ENCODE data around the gene TNNI3K. TPM values are rescaled to one million over a fixed set of nuclear protein-coding genes. Genes with fewer than 3 reads are reported as not detected.

TNNI3K gene
- total RNA-seq, 2 experiments from 2014 or later, result 0.37 to 0.59 TPM

DNA sequence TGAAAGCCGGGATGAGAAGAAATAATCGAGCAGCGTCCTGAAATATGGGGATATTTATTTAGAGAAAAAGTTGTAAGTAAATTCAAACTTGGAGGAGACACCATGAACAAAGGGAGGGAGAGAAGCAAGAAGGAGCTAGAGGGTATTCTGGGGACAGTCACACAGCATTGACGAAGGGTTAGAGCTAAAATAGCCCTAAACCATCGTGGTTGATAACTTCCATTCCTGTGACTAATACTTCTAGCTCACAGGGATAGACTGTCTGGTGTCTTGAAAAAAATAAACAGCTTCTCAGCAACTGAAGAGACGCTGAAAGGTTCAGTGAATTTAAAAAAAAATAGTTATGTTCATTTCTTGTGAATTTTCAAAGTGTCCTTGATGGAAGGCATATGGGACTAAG lies 190.5 kb downstream of the TNNI3K start:
- Mint-ChIP-seq H3K9me3 (ENCODE audit: low read depth) (no peaks in the 10 kb centered on the region), H3K4me3 (no peak overlapping the region), H3K4me1 (no peaks in the 10 kb centered on the region), H3K27me3 (no peaks in the 10 kb centered on the region), H3K27ac (no peak overlapping the region), H3K36me3 (ENCODE audit: low read depth) (no peaks in the 10 kb centered on the region)
- no peak for ATAC-seq
- CTCF ChIA-PET, result no interaction called here
- intact Hi-C loops (cut with DNase I, micrococcal nuclease), result no loop called here
- no peak for DNase-seq
- POLR2A ChIA-PET, result interaction anchor here (0.7 kb wide), 1 partner anchor 709 kb away, joined by 3 read pairs; no protein-coding TSS in a partner anchor

DNA sequence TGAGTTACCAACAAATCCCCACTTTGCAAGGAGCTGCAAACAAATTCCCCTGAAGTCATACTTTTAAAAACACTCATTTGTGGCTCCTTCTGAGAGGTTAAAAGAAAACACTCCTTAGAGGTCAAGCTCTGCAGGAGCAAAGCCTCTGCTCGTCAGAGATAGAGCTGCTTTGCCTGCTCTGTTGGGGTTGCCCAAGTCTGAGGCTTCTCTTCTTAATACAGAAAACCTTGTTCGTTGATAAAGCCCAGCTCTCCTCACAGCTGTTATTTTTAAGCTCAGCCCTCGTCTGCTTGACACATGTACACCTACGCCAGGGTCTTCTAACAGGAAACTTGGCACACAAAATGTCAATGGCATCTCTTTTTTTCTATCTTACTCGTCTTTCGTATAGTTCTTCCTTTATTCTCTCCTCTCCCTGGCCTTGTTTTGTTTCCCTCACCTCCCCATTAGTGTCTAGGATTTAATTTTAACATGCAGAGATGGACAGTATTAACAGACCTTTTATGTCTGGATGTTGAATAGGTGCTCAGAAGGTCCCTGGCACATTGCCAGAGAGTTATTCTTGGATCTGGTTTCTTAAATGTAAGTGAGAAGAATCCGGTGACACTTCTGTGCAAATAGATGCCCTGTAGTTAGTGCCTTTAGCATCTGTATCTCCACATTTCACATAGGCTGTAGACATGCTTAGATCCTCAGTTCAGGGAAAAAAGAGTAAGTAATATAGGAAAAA lies 191.2 kb downstream of the TNNI3K start:
- ChIA-PET POLR2A (no interaction called here), CTCF (interaction anchor here (0.6 kb wide), 1 partner anchor 31 kb away, joined by 3 read pairs; no protein-coding TSS in a partner anchor)
- no peaks in the 10 kb centered on the region for H3K4me1 Mint-ChIP-seq
- no peak for ATAC-seq
- no peak overlapping the region for H3K27ac Mint-ChIP-seq
- H3K36me3 Mint-ChIP-seq (ENCODE audit: low read depth), result no peaks in the 10 kb centered on the region
- intact Hi-C loops (cut with DNase I, micrococcal nuclease), result no loop called here
- no peak for DNase-seq
- H3K27me3 Mint-ChIP-seq, result no peaks in the 10 kb centered on the region
- H3K9me3 Mint-ChIP-seq (ENCODE audit: low read depth), result no peaks in the 10 kb centered on the region
- H3K4me3 Mint-ChIP-seq, result no peak overlapping the region

DNA sequence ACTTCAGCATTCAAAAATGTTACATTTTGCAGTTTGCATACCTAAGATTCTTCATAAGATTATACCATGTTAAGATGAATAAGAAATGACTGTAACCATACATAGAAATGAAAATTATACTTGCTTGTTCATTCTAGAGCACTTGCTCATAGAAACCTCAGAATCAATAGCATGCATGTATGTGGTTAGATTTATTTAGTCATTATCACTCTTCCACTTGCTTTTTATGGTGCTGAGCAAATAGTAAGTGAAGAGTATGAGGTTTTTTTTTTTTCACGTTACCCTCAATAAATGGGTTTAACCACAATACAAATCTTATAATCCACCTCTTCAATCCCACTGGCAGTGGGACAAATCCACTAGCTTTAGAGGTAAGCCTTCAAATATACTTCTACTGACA lies 192.5 kb downstream of the TNNI3K start:
- DNase-seq, result no peak
- Mint-ChIP-seq H3K27me3 (no peaks in the 10 kb centered on the region), H3K4me1 (no peaks in the 10 kb centered on the region), H3K36me3 (ENCODE audit: low read depth) (no peaks in the 10 kb centered on the region), H3K27ac (no peak overlapping the region), H3K4me3 (no peak overlapping the region), H3K9me3 (ENCODE audit: low read depth) (no peaks in the 10 kb centered on the region)
- ChIA-PET POLR2A (no interaction called here), CTCF (no interaction called here)
- ATAC-seq, result no peak
- intact Hi-C loops (cut with DNase I, micrococcal nuclease), result no loop called here

DNA sequence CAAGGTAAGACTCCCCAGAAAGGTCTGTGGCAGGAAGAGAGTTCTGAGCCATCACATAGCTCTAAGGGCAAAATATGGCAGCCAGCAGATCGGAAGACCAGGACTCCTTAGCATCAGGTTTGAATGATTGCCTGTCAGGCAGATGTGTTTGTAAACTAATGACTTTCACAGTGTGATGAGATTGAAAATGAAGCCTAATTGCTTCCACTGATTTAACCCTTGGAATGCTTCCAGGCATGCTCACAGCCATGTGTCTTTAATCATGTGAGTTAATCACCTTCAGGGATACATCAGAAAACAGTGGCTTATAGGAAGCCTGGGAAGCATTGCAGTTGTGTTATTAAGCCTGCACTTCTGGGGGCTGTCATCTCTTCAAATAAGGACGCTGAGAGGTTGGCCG lies 194.4 kb downstream of the TNNI3K start:
- no peaks in the 10 kb centered on the region for H3K4me1 Mint-ChIP-seq
- H3K27ac Mint-ChIP-seq, result no peak overlapping the region
- intact Hi-C loops (cut with DNase I, micrococcal nuclease), result no loop called here
- H3K27me3 Mint-ChIP-seq, result no peaks in the 10 kb centered on the region
- H3K4me3 Mint-ChIP-seq, result no peak overlapping the region
- DNase-seq, result no peak
- H3K9me3 Mint-ChIP-seq (ENCODE audit: low read depth), result no peaks in the 10 kb centered on the region
- ATAC-seq, result no peak
- CTCF ChIA-PET, result no interaction called here
- no peaks in the 10 kb centered on the region for H3K36me3 Mint-ChIP-seq (ENCODE audit: low read depth)
- POLR2A ChIA-PET, result no interaction called here

DNA sequence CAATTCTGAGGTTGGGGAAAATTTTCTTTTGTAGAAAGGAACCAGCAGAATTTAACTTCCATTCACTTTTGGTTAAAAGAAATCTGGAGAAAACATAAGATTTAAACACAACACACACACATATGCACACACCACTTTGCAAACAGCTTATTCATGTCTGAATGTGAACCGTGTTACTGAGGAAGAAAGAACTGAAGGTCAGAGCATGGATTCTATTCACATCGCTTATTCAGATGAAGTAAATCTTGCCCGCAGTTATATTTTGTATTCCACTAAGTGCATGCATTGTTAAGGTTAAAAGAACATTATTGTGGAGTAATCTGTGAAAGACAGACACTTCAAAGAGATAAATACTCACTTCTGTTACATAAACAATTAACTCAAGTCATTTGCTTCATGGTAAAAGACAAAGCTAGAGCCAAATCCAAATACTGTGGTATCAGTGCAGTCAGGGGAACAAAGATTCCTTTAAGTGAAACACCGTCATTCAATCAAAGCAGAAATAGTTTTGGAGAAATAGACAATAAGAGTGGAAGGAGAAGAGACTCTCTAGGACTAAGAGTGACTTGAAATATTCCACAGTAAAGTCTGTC lies 195.3 kb downstream of the TNNI3K start:
- Mint-ChIP-seq H3K36me3 (ENCODE audit: low read depth) (no peaks in the 10 kb centered on the region), H3K27ac (no peak overlapping the region), H3K4me1 (no peaks in the 10 kb centered on the region), H3K9me3 (ENCODE audit: low read depth) (no peaks in the 10 kb centered on the region), H3K27me3 (no peaks in the 10 kb centered on the region), H3K4me3 (no peak overlapping the region)
- intact Hi-C loops (cut with DNase I, micrococcal nuclease), result no loop called here
- CTCF ChIA-PET, result no interaction called here
- no peak for ATAC-seq
- POLR2A ChIA-PET, result no interaction called here
- DNase-seq, result no peak

DNA sequence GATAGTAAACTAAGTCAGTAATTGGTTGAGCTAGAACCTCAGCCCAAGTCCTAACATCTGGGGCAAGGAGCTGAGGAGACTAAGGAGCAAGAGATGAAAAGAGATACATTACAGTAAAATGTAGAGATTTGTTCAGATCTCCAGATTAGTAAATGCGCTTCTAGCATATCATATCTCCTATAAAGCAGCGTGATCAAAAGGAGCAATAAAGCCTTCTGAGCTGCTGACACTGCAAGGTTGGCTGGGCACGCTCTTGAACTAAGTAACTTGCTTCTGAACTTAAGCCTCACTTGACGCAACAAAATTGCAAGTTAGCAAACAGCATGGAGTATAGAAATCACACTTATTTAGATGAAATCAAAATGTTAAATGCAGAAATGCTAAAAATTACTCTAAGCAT lies 196.3 kb downstream of the TNNI3K start:
- POLR2A ChIA-PET, result no interaction called here
- Mint-ChIP-seq H3K27me3 (no peaks in the 10 kb centered on the region), H3K36me3 (ENCODE audit: low read depth) (no peaks in the 10 kb centered on the region), H3K9me3 (ENCODE audit: low read depth) (no peaks in the 10 kb centered on the region), H3K4me3 (no peak overlapping the region), H3K27ac (no peak overlapping the region), H3K4me1 (no peaks in the 10 kb centered on the region)
- CTCF ChIA-PET, result no interaction called here
- ATAC-seq, result no peak
- intact Hi-C loops (cut with DNase I, micrococcal nuclease), result no loop called here
- DNase-seq, result no peak

DNA sequence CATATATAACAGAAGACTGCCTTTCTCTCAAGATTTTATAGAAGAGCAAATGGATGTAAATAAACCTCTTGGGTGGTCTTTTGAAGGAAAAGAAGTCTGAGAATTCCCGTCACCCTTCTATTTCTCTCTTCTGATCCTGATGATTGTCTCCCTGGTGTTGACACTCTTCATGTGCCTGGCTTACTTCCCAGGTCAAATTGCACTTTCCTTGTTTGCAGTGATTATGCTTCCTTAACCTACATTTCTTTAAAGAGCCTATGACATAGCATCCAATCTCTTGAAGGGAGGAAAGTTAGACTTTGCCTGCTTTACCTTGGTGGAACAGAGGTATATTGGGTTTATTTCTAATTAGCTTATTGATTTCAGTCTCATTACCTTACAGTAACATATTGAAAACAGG lies 197.1 kb downstream of the TNNI3K start:
- ATAC-seq (no peak), DNase-seq (no peak)
- ChIA-PET CTCF (no interaction called here), POLR2A (no interaction called here)
- Mint-ChIP-seq H3K9me3 (ENCODE audit: low read depth) (no peaks in the 10 kb centered on the region), H3K4me3 (no peak overlapping the region), H3K27me3 (no peaks in the 10 kb centered on the region), H3K27ac (no peak overlapping the region), H3K4me1 (no peaks in the 10 kb centered on the region), H3K36me3 (ENCODE audit: low read depth) (no peaks in the 10 kb centered on the region)
- intact Hi-C loops (cut with DNase I, micrococcal nuclease), result no loop called here

DNA sequence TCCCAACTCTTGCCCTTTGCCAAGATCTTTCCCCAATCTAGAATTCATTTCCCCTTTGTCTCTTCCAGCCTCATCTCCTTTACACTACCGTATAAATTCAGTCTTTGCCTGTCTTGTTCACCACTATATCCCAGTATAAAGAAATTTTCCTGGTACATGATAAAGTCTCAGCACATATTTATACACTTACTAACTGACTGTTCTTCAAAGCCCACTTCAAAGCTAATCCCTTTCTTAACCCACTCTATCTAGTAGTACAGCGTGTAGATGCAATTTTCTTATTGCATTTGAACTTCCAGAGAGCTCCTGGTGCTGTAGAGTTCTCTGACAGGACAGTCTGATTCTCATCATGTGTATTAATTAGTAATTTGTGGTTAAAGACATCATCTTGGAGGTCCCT lies 199.1 kb downstream of the TNNI3K start:
- H3K27me3 Mint-ChIP-seq, result no peaks in the 10 kb centered on the region
- DNase-seq (no peak), ATAC-seq (no peak)
- H3K27ac Mint-ChIP-seq, result no peak overlapping the region
- ChIA-PET CTCF (no interaction called here), POLR2A (no interaction called here)
- intact Hi-C loops (cut with DNase I, micrococcal nuclease), result no loop called here
- H3K36me3 Mint-ChIP-seq (ENCODE audit: low read depth), result no peaks in the 10 kb centered on the region
- H3K4me3 Mint-ChIP-seq, result no peak overlapping the region
- no peaks in the 10 kb centered on the region for H3K9me3 Mint-ChIP-seq (ENCODE audit: low read depth)
- no peaks in the 10 kb centered on the region for H3K4me1 Mint-ChIP-seq

DNA sequence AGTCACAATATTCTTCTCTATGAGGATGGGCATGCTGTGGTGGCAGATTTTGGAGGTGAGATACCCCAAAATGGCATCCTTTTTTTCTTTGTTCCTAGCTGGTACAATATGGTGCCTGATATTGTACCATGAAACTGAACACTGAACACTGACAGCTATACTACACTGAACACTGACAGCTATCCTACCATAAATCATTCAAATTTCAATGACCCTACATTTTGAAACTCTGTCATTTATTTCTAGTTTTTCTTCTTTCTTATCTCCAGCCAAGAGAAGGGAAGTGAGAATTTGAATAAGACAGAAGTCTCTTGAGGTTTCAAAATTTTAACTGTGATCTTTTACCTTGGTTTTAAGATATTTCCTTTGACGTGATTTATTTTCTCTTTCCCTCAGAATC lies 200.9 kb downstream of the TNNI3K start:
- no peak overlapping the region for H3K4me3 Mint-ChIP-seq
- ATAC-seq, result no peak
- no peaks in the 10 kb centered on the region for H3K27me3 Mint-ChIP-seq
- no peak overlapping the region for H3K27ac Mint-ChIP-seq
- no peak for DNase-seq
- H3K36me3 Mint-ChIP-seq (ENCODE audit: low read depth), result no peaks in the 10 kb centered on the region
- no peaks in the 10 kb centered on the region for H3K9me3 Mint-ChIP-seq (ENCODE audit: low read depth)
- POLR2A ChIA-PET, result interaction anchor here (0.7 kb wide), 1 partner anchor 365 kb away, joined by 6 read pairs; no protein-coding TSS in a partner anchor
- CTCF ChIA-PET, result interaction anchor here (0.6 kb wide), 1 partner anchor 450 kb away, joined by 3 read pairs; no protein-coding TSS in a partner anchor
- no peaks in the 10 kb centered on the region for H3K4me1 Mint-ChIP-seq
- intact Hi-C loops (cut with DNase I, micrococcal nuclease), result no loop called here

DNA sequence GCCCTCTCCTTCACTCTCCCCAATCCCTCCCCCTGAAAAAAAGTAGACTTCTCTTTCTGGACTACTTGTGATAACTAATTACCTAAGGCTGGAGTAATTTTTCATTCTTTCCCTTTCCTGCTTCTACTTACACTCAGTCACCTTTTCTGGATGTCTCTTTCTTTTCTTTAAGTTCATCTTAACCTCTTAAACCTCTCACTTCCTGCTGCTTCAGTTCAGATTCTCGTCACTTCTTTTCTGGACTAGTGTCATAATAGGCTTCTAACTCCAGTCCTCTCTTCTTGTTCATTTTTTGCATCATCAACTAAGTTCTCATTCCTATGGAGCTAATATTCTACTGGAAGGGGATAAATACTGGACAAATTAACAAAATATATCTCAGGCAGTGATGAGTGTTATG lies 201.8 kb downstream of the TNNI3K start:
- ChIA-PET POLR2A (no interaction called here), CTCF (no interaction called here)
- Mint-ChIP-seq H3K27ac (no peak overlapping the region), H3K4me3 (no peak overlapping the region), H3K9me3 (ENCODE audit: low read depth) (no peaks in the 10 kb centered on the region), H3K4me1 (no peaks in the 10 kb centered on the region), H3K36me3 (ENCODE audit: low read depth) (no peaks in the 10 kb centered on the region), H3K27me3 (no peaks in the 10 kb centered on the region)
- no peak for DNase-seq
- ATAC-seq, result no peak
- intact Hi-C loops (cut with DNase I, micrococcal nuclease), result no loop called here

DNA sequence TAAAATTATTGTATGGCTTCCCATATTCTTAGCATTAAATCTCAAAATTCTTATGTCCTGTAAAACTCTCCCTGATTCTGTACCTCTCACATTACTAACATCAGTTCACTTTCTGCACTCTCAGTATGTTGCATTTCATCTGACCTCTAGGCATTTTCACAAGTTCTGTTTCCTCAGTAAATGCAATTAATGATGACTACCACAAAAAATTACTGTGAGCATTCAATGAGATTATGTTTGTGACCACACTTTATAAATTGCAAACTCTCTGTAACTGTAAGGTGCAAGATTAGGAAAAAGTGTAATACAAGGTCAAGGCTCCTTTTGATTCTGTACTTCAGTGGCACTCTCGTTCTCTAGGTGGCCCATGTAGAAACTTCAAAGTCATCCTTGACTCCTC lies 216.8 kb downstream of the TNNI3K start:
- H3K27me3 Mint-ChIP-seq, result no peaks in the 10 kb centered on the region
- DNase-seq (no peak), ATAC-seq (no peak)
- no peak overlapping the region for H3K27ac Mint-ChIP-seq
- intact Hi-C loops (cut with DNase I, micrococcal nuclease), result no loop called here
- POLR2A ChIA-PET, result no interaction called here
- H3K9me3 Mint-ChIP-seq (ENCODE audit: low read depth), result no peaks in the 10 kb centered on the region
- H3K36me3 Mint-ChIP-seq (ENCODE audit: low read depth), result no peaks in the 10 kb centered on the region
- H3K4me3 Mint-ChIP-seq, result no peak overlapping the region
- CTCF ChIA-PET, result no interaction called here
- no peaks in the 10 kb centered on the region for H3K4me1 Mint-ChIP-seq

DNA sequence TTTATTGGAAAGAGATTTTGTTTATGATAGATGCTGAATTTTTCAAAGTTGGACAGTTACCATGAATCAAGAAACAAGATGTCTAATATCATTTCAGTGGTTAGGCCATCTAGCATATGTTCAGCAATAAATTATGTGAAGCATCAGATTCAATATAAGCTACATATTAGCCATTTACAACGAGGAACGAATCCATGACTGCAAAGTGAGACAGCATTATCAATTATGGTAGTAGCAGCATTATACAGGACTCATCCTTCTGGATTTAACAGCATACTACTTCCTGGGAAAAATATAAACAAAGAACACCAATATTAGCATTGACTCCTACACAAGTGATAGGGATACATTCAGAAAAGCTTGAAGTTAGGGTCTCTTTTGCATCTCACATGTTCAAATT lies 218.1 kb downstream of the TNNI3K start:
- H3K27me3 Mint-ChIP-seq, result no peaks in the 10 kb centered on the region
- H3K27ac Mint-ChIP-seq, result no peak overlapping the region
- ATAC-seq, result no peak
- DNase-seq, result no peak
- ChIA-PET CTCF (no interaction called here), POLR2A (no interaction called here)
- no peaks in the 10 kb centered on the region for H3K9me3 Mint-ChIP-seq (ENCODE audit: low read depth)
- H3K4me1 Mint-ChIP-seq, result no peaks in the 10 kb centered on the region
- no peaks in the 10 kb centered on the region for H3K36me3 Mint-ChIP-seq (ENCODE audit: low read depth)
- no peak overlapping the region for H3K4me3 Mint-ChIP-seq
- intact Hi-C loops (cut with DNase I, micrococcal nuclease), result no loop called here
